ENCODE measurements around the gene MPO.

The MPO gene

GRCh38 chr17:58271216-58271931 lies 9.4 kb downstream of the MPO start:
- no peak for DNase-seq (ENCODE audit: low read depth)
- TF ChIP-seq CTCF (conservative IDR thresholded peaks at IDR 0.05; ENCODE audit: low read depth, low read length): no peak
- no peak overlapping the region for H3K4me3 ChIP-seq (ENCODE audit: low read depth, low read length)

- peak; percentile 27 for TF ChIP-seq CTCF (conservative IDR thresholded peaks at IDR 0.05; ENCODE audit: low read depth, low read length)
- no peak for DNase-seq (ENCODE audit: low read depth)
These were observed 10.1 kb downstream of the MPO start for GRCh38 chr17:58270476-58271215.

GRCh38 chr17:58269557-58270291 lies 11.0 kb downstream of the MPO start:
- no peak for DNase-seq (ENCODE audit: low read depth)
- no peak overlapping the region for H3K4me3 ChIP-seq (ENCODE audit: low read depth, low read length)
- no peak for TF ChIP-seq CTCF (conservative IDR thresholded peaks at IDR 0.05; ENCODE audit: low read depth, low read length)

More at GRCh38 chr17:58270476-58271215, 10.1 kb downstream of the MPO start:
- no peak overlapping the region for H3K4me3 ChIP-seq (ENCODE audit: low read depth, low read length)

- TF ChIP-seq CTCF (conservative IDR thresholded peaks at IDR 0.05; ENCODE audit: low read depth, low read length): no peak
- DNase-seq (ENCODE audit: low read depth): no peak
- H3K4me3 ChIP-seq (ENCODE audit: low read depth, low read length): no peak overlapping the region
These were observed 11.8 kb downstream of the MPO start for GRCh38 chr17:58268774-58269556.

GRCh38 chr17:58268326-58268725 lies 12.4 kb downstream of the MPO start:
- DNase-seq (ENCODE audit: low read depth): no peak
- no peak for TF ChIP-seq CTCF (conservative IDR thresholded peaks at IDR 0.05; ENCODE audit: low read depth, low read length)
- no peak overlapping the region for H3K4me3 ChIP-seq (ENCODE audit: low read depth, low read length)
